Central memory CD4-positive, alpha-beta T cell (primary cell): ENCODE results near the gene PPIL4.

ENCODE experiments used
- DNase-seq: peaks from one replicate; pipeline ENCODE4 v3.0.0; 2022
- total RNA-seq, 3 experiments: gene quantifications; one replicate each; lab custom pipeline; 2026; lab: John Stamatoyannopoulos, UW

Gene PPIL4, protein sequence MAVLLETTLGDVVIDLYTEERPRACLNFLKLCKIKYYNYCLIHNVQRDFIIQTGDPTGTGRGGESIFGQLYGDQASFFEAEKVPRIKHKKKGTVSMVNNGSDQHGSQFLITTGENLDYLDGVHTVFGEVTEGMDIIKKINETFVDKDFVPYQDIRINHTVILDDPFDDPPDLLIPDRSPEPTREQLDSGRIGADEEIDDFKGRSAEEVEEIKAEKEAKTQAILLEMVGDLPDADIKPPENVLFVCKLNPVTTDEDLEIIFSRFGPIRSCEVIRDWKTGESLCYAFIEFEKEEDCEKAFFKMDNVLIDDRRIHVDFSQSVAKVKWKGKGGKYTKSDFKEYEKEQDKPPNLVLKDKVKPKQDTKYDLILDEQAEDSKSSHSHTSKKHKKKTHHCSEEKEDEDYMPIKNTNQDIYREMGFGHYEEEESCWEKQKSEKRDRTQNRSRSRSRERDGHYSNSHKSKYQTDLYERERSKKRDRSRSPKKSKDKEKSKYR
- 52.3 to 87.0 (median 53.8) reads per million in 3 experiments for total RNA-seq

DNA sequence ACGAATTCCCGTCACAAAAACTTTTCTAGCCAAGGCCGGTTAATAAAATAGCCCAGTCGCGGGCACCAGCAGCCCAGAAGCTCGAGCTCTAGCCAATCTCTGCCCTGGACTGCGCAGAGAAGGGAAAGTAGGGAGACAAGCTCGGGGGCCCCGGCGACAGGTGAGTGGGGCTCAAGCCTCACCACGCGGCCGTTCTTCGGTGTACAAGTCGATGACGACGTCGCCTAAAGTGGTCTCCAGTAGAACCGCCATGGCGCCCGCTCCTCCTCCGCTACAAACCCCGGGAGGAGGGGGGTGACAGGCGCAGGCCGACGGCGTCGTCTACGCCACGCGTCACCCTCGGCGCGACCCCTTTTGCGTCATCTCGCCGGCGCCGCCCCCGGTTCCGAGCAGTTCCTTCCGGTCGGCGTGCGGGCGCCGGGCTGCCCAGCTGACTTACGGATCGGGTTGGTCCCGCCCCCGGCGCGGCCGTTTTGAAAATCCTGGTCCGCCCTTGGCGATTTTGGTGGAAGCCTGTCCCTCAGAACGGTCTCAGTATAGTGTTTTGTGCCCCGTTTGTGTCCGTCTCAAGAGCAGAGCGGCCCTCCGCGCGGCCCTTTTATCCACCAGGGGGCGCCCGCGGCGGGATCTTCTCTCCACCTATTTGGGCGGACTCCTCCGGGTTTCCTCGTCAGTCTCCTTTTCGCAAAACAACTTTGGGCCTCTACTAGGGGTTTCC is at the start of gene PPIL4:
Gene PPIL4, minus strand, starts transcription at position 290 of the 718 bp plus-strand sequence. Its CDS starts 38 bp downstream, at position 252.
- DNase-seq = peak; percentile 96

DNA sequence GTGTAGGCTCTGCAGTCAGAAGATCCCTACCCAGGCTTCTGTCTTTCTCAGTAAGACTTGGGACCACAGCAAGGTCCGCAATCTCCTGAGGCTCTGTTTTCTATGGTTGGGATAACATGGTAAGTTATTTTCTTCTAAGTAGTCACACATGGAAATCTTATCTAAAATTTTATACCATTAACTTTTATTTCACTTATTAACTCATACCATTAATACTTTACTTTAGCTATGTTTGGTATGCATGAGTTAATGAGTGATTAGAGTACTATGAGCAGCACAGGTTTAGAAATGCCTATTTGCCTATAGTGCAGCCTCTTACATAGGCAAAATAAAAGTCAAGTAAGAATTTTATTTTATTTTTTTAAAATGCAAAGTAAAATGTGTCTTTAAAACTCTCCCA is 47.6 kb upstream of the PPIL4 start:
- no peak for DNase-seq

DNA sequence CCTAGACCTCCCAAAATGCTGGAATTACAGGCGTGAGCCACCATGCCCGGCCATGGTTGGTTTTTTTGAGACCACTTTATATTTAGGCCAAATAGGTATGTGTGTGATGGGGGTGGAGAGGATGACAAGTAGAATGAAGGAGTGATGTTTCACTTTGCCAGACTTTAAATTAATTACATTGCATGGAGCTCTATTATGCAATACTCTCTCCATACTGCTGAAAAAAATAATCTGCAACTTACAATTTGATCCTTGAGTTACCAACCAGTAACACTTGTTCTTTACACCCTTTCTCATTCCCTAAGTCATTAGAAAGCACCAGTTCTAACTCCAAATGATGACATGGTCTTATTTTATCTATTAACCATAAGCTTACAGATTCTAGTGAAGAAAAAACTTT is 47.1 kb upstream of the PPIL4 start:
- DNase-seq = no peak

DNA sequence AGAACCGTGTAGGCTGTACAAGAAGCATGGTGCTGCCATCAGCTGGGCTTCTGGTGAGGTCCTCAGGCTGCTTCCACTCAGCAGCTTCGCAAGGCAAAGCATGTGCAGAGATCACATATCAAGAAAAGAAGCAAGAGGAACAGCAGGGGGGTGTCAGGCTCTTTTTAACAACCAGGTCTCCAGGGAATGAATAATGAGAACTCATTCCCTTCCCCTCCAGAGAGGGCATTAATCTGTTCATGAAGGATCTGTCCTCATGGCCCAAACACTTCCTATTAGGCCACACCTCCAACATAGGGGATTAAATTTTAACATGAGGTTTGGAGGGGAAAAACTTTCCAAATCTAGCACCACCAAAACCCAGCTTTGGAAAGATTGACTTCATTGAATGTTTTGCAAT is 40.3 kb upstream of the PPIL4 start:
- DNase-seq = no peak

DNA sequence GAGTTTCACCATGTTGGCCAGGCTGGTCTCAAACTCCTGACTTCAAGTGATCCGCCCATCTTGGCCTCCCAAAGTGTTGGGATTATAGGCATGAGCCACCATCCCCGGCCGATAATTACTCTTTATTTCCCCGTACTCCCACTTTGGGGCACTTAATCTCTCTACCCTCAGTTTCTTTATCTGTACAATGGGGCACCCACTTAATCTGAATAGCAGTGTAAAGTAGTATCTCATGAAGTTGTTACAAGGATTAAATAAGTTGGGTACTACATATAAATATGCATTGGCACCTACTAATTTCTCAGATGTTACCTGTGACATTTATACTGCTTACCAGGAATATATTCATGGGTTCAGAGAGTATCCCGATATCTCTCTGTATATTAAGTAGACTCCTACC is 35.5 kb upstream of the PPIL4 start:
- DNase-seq = no peak

DNA sequence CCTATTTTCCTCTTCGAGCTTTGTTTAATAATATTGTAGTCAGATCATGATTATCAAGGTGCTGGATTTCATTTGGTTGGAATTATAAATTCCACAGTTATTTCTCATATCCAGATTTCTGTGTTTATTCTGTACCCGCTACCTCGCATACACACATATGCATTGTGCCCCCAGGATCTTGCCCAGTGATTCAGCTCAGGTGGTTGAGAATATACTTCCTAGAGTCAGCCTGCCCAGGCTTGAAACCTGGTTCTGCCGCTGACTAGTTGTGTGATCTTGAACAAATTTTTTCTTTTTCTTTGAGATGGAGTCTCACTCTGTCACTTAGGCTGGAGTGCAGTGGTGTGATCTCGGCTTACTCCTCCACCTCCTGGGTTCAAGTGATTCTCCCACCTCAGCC is 35.0 kb upstream of the PPIL4 start:
- DNase-seq = no peak

DNA sequence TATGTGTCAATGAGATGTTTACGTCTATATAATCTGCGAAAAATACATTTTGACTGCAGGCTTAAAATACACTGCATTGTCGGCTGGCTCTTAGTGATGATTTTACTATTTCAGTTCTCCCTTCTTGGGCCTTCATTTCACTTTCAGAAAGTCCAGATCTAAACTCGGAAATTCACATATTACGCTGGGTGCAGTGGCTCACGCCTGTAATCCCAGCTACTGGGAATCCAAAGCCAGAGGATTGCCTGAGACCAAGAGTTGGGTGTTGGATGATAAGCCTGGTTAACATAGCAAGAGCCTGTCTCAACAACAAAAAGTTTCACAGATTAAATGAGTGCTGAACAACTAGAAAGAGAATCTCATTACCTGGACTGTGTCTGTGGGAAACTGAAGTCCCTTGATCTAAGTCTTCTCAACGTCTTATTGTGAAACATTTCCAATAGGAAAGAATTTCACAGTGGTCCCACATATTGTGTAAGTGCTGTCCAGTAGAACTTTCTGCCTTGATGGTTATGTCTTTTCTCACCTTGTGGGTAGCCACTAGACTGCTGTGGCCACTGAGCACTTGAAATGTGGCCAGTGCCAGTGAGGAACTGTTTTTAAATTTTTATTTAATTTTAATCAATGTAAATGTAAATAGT is 22.2 kb upstream of the PPIL4 start:
- DNase-seq = no peak

DNA sequence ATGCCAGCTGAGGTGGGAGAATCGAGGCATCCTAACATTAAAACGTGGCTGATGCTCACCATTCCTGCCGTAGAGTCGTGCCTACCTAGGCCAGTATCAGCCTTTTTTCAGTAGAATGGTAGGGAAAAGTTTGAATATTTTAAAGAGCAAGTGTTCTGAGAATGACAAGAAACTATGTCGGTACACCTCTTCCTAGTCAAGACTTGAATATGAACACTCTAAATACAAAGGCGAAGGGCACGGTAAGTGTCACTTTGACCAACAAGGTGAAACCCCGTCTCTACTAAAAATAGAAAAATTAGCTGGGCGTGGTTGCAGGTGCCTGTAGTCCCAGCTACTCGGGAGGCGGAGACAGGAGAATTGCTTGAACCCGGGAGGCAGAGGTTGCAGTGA is 21.3 kb upstream of the PPIL4 start:
- DNase-seq = no peak

DNA sequence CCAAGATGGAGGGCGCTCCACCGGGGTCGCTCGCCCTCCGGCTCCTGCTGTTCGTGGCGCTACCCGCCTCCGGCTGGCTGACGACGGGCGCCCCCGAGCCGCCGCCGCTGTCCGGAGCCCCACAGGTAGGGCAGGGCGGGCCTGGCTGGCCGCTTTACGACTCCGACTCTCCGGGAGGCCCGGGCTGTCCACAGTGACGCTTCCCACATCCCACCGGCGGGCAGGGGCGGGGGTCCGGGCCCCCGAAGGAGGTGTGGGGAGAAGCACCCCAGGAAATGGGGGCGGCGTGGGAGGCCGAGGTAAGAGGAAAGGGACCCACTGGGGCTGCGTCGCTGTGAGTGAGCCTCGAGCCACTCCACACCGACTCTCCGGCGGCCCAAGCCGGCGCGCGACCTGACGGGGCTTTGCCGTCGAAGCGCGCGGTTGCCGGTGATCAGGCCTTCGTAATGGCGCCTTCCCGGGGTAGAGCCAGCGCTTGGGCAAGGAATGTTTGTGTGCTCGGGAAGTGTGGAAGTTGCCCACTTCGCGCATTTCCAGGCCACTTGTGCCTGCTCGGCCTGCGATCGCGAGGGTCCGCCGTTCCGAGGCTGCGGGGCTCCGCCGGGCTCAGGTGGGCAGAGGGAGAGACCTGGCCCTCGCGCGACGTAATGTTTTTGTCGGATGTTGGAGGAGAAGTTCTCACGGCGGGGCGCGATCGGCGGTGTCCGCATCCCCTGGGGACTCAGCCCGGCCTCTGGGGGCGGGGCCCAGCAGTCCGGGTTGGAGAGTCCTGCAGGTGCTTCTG is 20.8 kb upstream of the PPIL4 start:
- peak; percentile 46 for DNase-seq

DNA sequence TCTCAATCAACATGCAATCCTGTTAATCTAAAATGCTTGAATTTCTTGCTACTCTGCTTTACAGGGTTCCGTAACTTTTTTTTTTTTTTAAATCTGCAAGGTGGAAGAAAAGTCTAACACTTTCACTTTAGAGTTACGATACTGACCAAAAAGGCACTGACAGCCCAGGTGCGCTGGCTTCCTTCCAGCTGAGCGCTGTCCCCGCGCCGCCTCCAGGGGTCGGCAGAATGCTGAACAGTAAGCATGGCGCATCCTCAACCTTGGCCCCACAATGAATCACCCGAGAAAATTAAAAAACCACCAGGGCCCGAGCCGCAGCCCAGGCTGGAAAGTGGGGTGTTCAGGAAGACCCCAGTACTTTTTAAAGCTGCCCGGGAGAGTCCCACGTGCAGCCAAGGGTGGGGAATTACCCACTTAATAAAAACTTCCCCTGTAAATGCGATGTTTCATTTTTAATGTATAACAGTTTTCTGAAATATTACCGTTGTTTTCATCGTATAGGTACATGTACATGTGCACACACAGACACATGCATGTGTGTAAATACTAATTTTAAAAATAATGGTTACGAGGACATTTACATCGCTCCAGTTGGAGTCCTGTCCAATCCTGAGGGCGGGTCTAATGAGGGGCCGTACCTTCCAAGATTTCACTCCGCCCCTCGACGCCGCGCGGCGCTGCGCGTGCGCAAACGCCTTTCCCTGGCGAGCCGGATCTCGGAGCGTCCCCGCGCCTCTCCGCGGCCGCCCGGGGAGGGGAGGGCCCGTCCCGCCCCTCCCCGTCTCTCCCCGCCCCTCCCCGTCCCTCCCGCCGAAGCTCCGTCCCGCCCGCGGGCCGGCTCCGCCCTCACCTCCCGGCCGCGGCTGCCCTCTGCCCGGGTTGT is 19.9 kb upstream of the PPIL4 start, which contains the start of gene GINM1:
Gene GINM1, plus strand, starts transcription at position 849 of the 883 bp plus-strand sequence. CDS start 40 bp downstream, outside the sequence.
- peak; percentile 95 for DNase-seq

DNA sequence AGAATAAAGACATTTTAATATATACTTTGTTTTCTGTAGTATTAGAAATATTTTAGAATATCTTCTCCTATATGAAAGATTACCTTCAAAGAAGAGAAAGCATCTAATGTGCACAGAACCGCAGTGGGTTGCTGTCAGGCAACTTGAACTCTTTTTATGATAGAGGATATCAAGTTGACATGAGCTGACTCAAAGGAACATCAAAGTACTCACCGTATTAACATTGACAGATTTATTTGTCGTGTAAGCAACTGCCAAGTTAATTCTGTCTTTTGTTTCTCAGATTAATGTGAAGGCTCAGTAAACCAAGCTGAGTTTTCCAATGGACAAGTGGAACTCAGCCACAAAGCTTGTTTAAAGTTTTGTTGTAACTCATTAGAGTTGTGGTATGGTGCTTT is 18.1 kb upstream of the PPIL4 start:
- no peak for DNase-seq

DNA sequence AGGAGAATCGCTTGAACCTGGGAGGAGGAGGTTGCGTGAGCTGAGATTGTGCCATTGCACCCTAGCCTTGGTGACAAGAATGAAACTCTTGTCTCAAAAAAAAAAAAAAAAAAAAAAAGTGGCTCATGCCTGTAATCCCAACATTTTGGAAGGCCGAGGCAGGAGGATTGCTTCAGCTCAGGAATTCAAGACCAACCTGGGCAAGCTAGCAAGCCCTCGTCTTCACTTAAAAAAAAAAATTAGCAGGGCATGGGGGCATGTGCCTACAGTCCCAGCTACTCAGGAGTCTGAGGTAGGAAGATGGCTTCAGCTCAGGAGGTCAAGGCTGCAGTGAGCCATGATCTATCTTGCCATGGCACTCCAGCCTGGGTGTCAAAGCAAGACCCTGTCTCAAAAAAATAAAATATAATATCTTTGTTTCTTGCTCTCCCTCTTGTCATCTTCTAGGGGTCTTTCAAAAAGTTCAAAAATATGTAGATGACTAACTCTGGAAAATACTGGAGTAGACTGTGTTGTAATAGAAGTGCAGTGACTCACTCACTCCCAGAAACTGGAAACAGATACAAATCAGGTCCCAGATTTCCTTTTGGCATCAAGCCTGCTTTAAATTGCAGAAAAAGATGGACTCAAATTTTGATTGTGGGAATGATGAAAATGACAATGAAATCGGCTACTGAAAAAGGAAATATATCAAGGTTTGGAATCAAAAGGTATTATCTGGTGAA is 17.5 kb upstream of the PPIL4 start:
- no peak for DNase-seq

DNA sequence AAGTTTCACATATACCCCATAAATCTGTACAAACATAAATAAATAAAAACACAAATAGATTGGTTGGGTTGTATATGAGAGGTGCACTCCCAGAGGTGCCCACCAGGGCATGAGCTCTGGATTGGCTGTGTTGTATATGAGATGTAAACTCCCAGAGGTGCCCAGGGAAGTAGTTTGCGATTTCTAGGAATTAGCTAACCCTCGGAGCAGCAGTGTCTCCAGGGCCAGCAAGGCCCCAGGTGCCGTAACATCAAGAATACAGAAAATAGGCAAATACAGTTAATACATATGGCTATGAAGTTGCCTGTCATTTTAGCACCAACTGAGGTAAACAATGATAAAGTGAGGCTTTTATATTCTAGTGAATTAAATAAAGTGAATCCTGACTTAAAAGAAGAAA is 14.9 kb upstream of the PPIL4 start:
- no peak for DNase-seq

DNA sequence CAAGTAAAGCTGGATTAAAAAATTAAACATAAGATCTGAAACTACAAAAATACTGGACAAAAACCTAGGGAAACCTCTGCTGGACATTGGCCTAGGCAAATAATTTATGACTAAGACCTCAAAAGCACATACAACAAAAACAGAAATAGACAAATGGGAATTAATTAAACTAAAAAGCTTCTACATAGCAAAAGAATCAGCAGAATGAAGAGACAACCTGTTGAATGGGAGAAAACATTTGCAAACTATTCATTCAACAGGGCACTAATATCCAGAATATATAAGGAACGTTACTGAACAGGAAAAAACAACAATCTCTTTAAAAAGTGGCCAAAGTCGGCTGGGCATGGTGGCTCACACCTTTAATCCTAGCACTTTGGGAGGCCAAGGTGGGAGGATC is 13.5 kb upstream of the PPIL4 start:
- no peak for DNase-seq

DNA sequence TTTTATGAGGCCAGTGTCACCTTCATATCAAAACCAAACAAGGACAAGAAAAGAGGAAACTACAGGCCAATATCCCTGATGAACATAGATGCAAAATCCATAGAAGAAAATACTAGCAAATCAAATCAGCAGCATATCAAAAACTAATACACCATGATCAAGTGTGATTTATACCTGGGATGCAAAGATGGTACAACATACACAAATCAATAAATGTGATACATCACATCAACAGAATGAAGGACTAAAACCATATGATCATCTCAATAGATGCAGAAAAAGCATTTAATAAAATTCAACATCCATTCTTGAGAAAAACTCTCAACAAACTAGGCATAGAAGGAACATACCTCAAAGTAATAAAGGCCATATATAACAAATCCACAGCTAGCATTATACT is 12.2 kb upstream of the PPIL4 start:
- no peak for DNase-seq

DNA sequence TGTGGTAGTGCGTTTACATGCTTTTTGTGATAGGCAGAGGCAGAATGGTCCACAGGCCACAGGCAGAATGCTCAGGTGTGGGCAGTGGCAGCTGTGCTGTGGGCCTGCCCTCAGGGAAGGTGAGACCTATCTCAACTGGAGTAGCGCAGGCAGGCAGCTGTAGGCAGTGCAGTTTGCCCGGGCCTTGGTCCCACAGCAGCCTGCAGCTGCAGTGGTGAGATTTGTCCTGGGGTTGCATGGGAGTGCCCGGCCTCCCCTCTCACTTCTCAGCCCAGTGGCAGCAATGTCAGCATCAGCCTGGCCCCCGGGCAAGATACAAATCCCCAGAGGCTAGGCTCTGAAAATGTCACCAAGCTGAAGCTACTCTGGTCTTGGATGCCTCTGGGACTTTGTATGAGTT is 6.1 kb upstream of the PPIL4 start:
- DNase-seq = no peak

DNA sequence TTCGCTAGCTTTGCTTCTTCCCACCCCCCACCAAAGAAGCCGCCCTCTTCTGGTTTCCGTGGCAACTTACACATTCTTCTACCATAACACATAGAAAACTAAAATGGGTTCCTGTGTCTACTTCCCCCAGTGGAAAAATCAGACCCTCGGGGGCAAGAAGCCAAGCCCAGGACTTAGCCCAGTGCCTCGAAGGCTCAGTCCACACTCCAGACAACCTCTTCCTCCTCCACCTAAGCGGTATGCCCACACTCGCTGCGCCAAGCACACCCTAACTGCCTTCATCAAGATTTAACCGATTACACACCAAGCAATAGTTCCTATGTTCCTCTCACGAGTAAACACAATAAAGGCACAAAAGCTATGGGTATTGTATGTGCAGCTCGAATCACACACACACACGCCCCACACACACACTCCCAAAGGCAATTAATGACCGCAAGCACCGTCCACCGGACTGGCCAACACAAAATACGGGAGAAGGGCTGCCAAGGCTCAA is 537 bp downstream of the PPIL4 start:
- DNase-seq = peak; percentile 82

DNA sequence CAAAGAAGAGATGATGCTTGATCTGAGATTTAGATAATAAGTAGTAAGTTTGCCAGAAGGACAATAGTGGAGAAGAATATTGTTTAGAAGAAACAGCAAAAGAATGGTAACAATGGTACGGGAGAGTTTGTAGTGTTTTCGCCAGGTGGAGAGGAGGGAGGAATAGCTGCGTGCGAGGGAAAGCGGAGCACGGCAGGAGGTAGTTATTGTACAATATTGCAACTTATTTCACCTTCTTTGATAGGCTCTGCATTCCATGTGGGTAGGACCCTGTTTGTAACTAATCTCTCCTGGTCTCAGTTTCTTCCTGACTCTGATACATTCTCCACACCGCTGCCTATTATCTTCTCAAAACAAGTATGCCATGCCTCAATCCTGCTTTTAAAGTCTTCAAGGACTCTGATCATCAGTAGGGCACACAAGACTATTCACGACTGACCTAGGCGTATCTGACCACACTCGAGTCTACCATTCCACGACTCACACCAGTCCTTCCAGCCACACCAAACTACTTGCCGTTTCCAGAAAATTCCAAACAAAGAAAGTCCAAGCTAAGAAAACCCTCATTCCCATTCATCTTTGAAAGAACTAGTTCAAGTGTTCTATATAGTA is 1.1 kb downstream of the PPIL4 start:
- no peak for DNase-seq

DNA sequence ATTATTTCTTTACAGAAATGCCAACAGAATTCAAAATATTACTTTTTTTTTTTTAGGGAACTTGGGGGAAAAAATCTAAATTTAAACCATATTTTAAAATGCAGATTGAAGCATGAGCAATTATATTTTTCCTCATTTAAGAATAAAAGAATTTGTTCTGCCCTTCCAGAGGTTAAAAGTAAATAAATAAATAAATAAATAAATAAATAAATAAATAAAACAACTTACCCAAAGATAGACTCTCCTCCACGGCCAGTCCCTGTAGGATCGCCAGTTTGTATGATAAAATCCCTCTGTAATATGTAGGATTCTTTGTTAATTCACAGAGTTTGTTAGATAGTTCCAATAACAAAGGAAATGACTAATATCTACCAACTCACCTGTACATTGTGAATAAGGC is 4.7 kb downstream of the PPIL4 start:
- no peak for DNase-seq

DNA sequence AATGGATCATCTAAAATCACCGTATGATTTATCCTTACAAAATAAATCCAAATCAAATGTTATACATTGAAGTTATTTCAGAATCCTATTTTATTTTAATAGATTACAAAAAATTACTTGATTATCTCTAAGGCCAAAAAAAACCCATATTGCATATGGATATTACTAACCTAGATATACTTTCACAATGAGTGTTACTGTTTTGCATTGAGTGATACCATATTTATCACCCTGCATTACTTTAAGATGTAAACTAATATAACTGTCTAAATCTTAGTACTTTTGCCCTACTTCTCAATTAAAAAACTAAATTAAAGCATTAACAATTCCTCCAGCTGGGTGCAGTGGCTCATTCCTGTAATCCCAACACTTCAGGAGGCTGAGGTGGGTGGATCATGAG is 11.1 kb downstream of the PPIL4 start:
- DNase-seq = no peak
